CD4-positive, alpha-beta T cell treated with Interleukin-4 for 4 hours (primary cell): ENCODE measurements around the gene LPGAT1.
"Not testable (repeated sequence)": the region's sequence is repeated elsewhere in the genome, so short reads cannot be mapped to it uniquely, and the experiment has no call there.

ENCODE experiments used
- DNase-seq: peaks from one replicate; pipeline ENCODE4 v3.0.0-alpha.2; 2020

Gene LPGAT1

DNA sequence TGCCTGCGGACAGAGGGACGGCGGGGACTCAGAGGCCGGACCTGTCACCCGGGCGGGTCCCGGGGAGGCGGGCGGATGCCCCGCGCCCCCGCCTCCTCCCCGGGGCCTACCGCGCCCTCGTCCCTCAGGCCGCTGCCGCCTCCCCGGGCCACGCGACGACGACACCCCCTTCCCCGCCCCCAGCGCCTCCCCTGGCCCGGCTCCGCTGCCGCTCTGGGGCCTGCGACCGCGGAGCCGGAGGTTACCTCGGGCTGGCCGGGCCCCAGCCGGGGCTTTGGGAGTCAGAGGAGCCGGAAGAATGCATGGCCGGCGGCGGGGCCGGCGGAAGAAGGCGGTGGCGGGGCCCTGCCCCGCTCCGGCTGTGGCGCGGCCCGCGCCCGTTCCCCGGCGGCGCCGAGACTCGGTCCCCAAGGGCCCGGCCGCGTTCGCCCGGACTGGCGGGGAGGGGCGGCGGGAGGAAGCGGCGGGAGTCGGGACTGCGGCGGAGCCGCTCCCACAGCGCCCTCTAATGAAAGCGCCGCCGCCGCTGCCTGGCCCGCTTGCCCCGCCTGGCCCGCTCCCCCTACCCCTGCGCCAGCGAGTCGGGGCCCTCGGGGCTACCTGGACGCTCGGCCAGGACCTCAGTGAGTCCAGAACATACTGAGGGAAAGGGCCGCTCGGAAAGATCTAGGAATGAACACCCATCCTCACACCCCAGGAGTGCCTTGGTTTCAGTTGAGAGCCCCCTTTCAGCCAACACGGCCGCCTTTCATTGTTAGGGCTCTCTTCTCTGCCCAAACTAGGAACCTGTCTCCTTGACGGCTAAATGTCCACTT is at the start of gene LPGAT1:
Gene LPGAT1, minus strand, starts transcription at position 436 of the 815 bp plus-strand sequence. CDS start 1,467 bp downstream, outside the sequence.
- peak; percentile 61 for DNase-seq

DNA sequence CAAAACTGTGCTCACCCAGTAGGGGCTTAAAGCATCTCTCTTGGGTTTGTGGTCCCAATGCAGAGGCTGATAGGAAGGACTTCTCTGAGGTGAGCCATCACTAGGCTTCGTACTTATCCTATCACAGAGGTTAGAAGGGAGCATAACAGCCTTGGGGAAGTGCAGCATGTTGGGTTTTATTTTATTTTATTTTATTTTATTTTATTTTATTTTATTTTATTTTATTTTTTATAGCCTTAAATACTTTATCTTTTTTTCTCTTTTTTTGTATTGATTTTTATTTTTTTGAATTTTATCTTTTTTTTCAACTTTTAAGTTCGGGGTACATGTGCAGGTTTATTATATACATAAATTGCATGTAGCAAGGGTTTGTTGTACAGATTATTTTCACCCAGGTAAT is 48.9 kb upstream of the LPGAT1 start:
- no peak for DNase-seq

DNA sequence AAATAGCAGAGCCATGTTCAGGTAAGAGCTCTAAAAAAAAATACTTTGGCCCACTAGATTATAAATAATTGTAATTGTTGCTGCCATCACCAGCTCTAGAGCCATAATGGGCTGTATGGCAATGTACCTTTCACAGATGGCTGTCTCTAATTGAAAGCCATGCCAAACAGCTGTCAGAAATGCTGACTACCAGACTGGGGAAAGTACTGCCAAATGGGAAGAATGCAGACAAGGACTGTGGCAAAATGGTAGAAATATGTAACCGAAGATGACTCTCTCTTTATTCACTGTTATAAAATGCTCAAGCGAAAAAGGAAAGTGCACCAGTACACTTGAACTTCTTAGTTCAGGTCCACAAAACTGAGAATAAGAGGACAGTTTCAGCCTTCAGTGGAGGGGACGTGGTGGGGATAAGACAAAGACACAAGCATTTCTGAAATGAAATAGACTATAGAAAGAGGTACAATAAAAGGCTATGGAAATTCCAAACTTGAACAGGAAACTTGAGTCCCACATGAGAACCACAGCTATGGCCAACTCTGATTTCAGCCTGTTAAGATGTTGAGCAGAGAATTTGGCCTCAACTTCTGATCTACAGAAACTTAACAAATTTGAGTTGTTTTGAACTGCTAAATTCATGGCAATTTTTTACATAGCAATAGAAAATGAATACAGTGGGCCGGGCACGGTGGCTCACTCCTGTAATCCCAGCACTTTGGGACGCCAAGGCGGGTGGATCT is 46.5 kb upstream of the LPGAT1 start:
- DNase-seq: no peak

- no peak for DNase-seq
Observed at GRCh38 chr1:211875541-211875940, 45.0 kb upstream of the LPGAT1 start.

GRCh38 chr1:211874521-211875347 is 44.2 kb upstream of the LPGAT1 start:
- no peak for DNase-seq

GRCh38 chr1:211873731-211874130 is 43.2 kb upstream of the LPGAT1 start:
- not testable (repeated sequence) for DNase-seq

GRCh38 chr1:211870156-211870555 is 39.6 kb upstream of the LPGAT1 start:
- DNase-seq: no peak

GRCh38 chr1:211865180-211865579 is 34.6 kb upstream of the LPGAT1 start:
- DNase-seq: no peak

GRCh38 chr1:211859405-211859804 is 28.8 kb upstream of the LPGAT1 start:
- no peak for DNase-seq

DNA sequence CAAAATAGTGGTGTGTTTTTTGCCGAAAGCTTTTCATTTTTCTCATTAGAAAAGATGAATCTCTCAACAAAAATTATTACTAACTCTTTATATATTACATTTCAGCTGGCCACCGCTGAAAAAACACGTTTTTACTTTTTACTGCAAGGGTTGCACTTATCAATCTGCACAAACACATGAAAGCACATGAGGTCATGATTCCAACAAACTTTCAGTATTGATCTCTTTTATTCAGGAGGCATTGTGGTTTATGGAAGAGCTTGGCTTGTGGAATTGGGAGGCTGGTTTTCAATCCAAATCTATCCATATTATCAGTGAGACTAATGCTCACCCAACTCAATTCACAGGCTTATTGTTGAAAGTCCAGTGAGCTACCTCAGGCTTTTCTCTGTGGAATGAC is 20.6 kb upstream of the LPGAT1 start:
- DNase-seq: no peak

DNA sequence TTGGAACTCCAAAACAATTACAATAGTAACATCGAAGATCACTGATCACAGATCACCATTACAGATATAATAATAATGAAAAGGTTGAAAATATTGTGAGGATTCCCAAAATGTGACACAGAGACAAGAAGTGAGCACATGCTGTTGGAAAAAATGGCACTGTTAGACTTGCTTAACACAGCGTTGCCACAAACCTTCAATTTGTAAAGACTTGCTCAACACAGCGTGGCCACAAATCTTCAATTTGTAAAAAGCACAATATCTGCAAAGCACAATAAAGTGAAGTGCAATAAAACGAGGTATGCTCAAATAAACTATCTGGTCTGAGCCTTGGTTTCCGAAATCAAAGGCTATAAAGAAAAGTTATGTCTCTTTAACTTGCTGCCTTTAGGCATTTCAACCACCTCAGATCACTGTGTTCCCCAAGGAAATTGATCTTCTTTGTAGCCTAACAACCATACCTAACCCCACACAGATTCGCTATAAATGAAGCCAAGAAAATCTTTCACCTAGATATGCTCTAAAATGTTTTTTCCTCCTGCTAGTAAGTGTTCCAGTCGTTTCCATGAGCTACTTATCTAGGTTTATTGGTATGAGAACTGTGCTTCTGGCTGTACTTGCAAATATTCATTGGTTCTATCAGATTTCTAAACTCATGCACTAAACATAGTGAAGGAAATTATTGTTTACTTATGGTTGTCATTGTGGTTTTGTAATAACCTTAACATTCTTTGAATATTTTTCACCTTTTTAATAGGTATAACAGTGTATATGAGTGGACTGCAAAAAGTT is 13.1 kb upstream of the LPGAT1 start:
- no peak for DNase-seq

GRCh38 chr1:211843018-211843417 is 12.5 kb upstream of the LPGAT1 start:
- no peak for DNase-seq

DNA sequence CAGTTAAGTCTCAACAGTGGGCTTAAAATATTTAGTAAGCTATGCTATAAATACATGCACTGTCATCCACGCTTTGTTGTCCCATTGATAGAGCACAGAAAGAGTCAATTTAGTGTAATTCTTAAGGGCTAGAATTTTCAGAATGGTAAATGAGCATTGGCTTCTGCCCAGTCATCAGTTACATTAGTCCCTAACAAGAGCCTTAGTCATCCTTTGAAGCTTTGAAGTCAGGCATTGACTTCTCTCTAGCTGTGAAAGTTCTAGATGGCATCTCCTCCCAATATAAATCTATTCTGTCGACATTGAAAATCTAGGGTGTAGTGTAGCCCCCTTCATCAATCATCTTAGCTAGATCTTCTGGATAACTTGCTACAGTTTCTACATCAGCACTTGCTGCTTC is 12.0 kb upstream of the LPGAT1 start:
- DNase-seq: no peak

- DNase-seq: no peak
Observed at GRCh38 chr1:211839106-211839505, 8.5 kb upstream of the LPGAT1 start.

DNA sequence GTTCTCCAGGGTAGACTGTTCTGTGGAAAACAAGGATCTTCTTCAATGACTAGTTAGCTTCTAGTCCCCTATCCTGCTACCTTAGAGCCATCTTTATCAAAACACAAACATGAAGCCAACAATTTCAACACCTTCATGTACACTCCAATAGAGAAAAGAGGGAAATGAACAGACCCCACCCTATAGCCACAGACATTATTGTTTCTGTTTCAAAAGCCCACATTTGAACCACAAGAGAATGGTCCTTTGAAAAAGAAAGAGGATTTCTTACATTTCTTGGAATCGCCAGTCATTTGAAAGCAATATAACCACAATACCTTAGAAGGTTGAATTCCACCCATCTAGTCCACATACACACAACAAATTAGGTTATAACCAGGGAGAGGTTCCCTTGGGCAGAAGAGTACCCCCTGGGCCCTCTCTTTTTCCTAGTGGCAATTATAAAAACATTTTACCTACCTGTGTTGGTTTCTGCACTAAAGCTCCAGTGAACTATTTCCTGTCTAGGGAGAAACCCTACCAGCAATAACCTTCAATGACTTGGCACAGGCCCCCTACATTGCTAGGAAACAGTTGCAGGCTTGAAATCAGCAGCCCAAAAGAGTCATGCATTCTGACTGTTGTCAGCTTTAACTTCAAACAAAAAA is 2.7 kb upstream of the LPGAT1 start:
- peak; percentile 20 for DNase-seq

DNA sequence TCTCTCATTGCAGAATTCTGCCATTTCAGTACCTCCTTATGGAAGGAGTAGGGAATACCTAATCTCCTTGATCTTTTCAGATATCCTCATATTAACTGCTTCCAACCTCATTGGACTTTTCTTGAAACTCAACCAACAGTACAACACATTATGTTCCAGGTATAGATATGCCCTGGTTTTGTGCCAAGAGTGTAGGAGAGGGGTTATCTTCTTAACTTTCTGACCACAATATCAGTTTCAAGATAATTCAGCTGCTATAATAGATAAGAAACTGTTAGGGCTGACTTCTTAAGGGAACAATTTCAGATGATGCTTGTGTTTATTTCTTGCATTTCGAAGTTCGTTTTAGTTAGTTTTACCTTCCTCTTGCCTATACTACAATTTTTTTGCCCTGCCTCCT is 2.1 kb upstream of the LPGAT1 start:
- DNase-seq: no peak

DNA sequence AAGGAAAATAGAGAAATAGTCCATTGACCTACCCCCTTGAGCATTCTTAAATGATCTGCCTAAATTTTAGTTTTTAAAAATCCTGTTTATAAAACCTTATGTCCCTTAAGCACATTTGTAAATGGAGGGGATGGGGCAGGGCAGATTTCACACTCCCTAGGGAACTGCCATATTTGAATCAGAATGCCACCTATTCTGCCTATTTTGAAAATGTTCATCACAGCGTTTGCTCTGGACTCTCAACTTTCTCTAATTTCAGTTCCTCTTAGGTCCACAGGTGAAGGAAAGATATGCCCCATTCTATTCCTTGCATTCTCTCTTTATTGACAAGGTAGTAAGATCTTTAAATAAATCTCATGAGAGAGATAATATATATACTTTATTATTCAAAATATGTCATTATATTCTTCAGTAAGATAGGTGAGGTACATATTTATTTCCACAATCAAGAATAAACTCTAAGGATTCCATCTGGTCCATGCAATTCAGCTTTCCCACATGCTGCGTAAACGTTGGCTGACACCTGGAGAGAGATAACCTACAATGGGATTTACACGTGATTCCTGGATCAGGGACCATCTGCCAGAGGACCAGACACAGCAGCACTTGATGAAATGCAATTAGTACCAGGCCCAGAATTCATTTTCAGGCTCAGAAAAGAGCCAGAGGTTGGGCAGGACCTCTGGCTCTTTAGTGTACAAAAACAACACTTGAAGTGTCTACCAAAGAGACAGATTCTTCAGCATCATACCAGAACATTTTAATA is 1.2 kb upstream of the LPGAT1 start:
- no peak for DNase-seq

- no peak for DNase-seq
Observed at GRCh38 chr1:211830055-211830327, 572 bp downstream of the LPGAT1 start.

DNA sequence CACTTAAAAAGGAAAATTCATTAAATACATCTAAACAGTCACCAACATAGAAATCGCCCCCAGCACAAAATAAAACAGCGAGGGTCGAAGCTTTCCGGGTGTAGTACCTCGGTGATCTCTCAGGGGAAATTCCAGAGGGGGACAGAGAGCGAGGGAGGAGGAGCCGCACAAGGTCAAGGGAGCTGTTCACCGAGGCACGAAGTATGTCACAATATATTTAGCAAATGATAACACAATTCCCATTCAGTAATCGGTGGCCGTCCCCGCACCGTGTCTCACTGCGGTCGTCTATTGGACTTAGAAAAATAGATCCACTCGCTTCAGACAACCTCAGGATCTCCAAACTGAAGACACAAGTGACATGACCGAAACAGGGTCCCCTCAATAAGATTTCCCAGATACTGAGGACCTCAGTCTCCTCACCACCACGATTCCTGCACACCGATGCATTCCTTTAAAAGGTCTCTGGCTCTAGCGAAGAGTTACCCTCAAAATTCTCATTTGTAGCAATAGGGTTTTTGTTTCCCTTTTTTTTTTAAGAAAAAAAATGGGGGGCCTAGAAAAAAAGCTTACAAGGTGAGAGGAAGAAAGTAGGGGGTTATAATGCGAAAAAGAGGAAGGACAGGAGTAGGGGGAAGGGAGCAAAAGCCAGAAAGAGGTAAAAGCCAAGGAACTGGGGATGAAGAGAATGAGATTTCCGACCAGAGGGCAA is 1.1 kb downstream of the LPGAT1 start:
- DNase-seq: no peak

DNA sequence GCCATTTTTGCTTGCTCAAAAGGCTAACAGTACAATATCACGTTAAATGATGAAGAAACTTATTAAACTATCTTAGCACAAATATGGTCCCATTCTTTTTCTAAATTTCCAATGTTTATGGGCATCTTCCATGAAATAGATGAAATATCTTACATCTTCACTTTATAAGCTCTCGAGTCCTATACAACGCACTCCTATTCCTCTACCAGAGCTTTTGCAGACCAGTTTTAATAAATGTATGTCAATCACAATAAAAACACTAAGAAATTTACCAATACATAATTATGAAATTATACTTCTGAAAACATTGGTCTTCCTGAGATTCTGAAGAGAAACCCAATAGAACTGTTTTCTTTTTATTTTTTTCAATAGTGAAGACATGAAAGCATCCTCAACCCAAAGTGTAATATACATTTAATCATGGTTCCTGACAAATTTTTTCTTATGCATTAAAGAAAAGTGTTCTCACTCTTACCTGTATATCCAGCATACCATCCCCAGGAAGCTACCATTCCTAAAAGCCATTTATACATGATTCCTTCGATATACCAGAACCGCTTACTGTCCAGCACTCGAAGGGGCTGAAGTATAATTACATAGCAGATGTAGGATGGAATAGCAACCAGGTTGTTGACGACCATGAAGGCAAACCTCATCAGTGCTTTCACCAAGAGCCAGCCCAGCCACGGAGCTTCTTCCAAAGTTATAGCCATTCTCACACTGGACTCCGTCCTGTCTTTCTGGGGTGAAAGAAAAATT is 1.8 kb downstream of the LPGAT1 start:
- no peak for DNase-seq
